ENCODE data around the gene NAP1L4. TPM values are rescaled to one million over a fixed set of nuclear protein-coding genes. Genes with fewer than 3 reads are reported as not detected.
A peak's percentile ranks its signal among the peaks of the same experiment; 100 is the strongest.

The NAP1L4 gene
- total and polyA plus RNA-seq, 7 experiments from 2014 or later, result 134 to 356 (median 292) TPM

GRCh38 chr11:2945031-2945756, 46.9 kb downstream of the NAP1L4 start:
- ChIA-PET POLR2A (interaction anchor here (0.7 to 0.9 kb wide), 2 partner anchors 13 to 91 kb away, joined by 3 read pairs; no protein-coding TSS in a partner anchor), CTCF (interaction anchor here (0.9 kb wide), 1 partner anchor 57 kb away, joined by 3 read pairs; no protein-coding TSS in a partner anchor)
- peaks cover 9 to 26% (median 16%) of the 10 kb centered on the region in 5 donors for H3K36me3 Mint-ChIP-seq
- H3K9me3 ChIP-seq (ENCODE audit: control insufficient read depth in 2 of 3, low read length in 3 of 3), result no peaks in the 10 kb centered on the region
- peaks cover 27 to 66% (median 59%) of the 10 kb centered on the region in 7 donors for H3K4me1 Mint-ChIP-seq
- H3K27me3 Mint-ChIP-seq, result no peaks in the 10 kb centered on the region
- no peaks in the 10 kb centered on the region for H3K9me3 Mint-ChIP-seq
- peaks cover 0 to 17% of the 10 kb centered on the region in 2 donors for H3K4me1 ChIP-seq (ENCODE audit: control insufficient read depth in 2 of 2, insufficient read depth in 2 of 2, low read length in 2 of 2)
- H3K27ac ChIP-seq (ENCODE audit: low read depth, low read length), result peak overlapping the region; percentile 41
- peaks cover 0 to 29% (median 21%) of the 10 kb centered on the region in 3 experiments for H3K36me3 ChIP-seq (ENCODE audit: control insufficient read depth in 2 of 3, insufficient read depth in 3 of 3, low read length in 3 of 3)
- ATAC-seq (peak; percentile 52), DNase-seq (peak in 7 of 9 donors; percentile 33 to 65 (median 48))
- H3K4me3 Mint-ChIP-seq, result peak overlapping the region; percentile 25 to 76 (median 56)
- no peak overlapping the region for H3K4me3 ChIP-seq (ENCODE audit: low read length)
- H3K27me3 ChIP-seq (ENCODE audit: control insufficient read depth in 2 of 2, insufficient read depth in 2 of 2, low read length in 2 of 2), result no peaks in the 10 kb centered on the region
- intact Hi-C loops (cut with micrococcal nuclease), result loop anchor here (2.0 to 5.0 kb wide), 3 partner anchors 43 to 413 kb away; a partner anchor contains a TSS
- H3K27ac Mint-ChIP-seq, result peak overlapping the region; percentile 0 to 86 (median 80)

- Histone ChIP-seq H3K27me3 (ENCODE audit: control insufficient read depth in 2 of 2, insufficient read depth in 2 of 2, low read length in 2 of 2) (no peaks in the 10 kb centered on the region), H3K4me1 (ENCODE audit: control insufficient read depth in 2 of 2, insufficient read depth in 2 of 2, low read length in 2 of 2) (peaks cover 0 to 17% of the 10 kb centered on the region in 2 donors), H3K9me3 (ENCODE audit: control insufficient read depth in 2 of 3, low read length in 3 of 3) (no peaks in the 10 kb centered on the region), H3K36me3 (ENCODE audit: control insufficient read depth in 2 of 3, insufficient read depth in 3 of 3, low read length in 3 of 3) (peaks cover 0 to 23% (median 18%) of the 10 kb centered on the region in 3 experiments), H3K27ac (ENCODE audit: low read depth, low read length) (no peak overlapping the region), H3K4me3 (ENCODE audit: low read length) (no peak overlapping the region)
- ChIA-PET POLR2A (interaction anchor here (0.7 to 1.0 kb wide), 2 partner anchors 9 to 91 kb away, joined by 3 read pairs; no protein-coding TSS in a partner anchor), CTCF (no interaction called here)
- peaks cover 0 to 4% (median 3%) of the 10 kb centered on the region in 11 donors for H3K9me3 Mint-ChIP-seq
- intact Hi-C loops (cut with micrococcal nuclease), result loop anchor here in 1 of 2 donors (2.0 kb wide), 1 partner anchor 44 kb away; no protein-coding TSS in a partner anchor
- H3K27ac Mint-ChIP-seq, result peak overlapping the region in 8 of 9 donors; percentile 0 to 86 (median 77)
- no peak for DNase-seq
- H3K27me3 Mint-ChIP-seq, result no peaks in the 10 kb centered on the region
- no peak for ATAC-seq
- H3K36me3 Mint-ChIP-seq, result peaks cover 6 to 20% (median 13%) of the 10 kb centered on the region in 5 donors
- peak overlapping the region in 4 of 10 donors; percentile 40 to 76 (median 66) for H3K4me3 Mint-ChIP-seq
- peaks cover 29 to 68% (median 62%) of the 10 kb centered on the region in 7 donors for H3K4me1 Mint-ChIP-seq
Observed at GRCh38 chr11:2944530-2944929, 47.6 kb downstream of the NAP1L4 start.

GRCh38 chr11:2943711-2944118, 48.4 kb downstream of the NAP1L4 start:
- peaks cover 28 to 64% (median 55%) of the 10 kb centered on the region in 7 donors for H3K4me1 Mint-ChIP-seq
- peaks cover 0 to 11% (median 6%) of the 10 kb centered on the region in 11 donors for H3K9me3 Mint-ChIP-seq
- Histone ChIP-seq H3K27me3 (ENCODE audit: control insufficient read depth in 2 of 2, insufficient read depth in 2 of 2, low read length in 2 of 2) (no peaks in the 10 kb centered on the region), H3K9me3 (ENCODE audit: control insufficient read depth in 2 of 3, low read length in 3 of 3) (peaks cover 0 to 3% (median 2%) of the 10 kb centered on the region in 3 experiments), H3K4me3 (ENCODE audit: low read length) (no peak overlapping the region), H3K27ac (ENCODE audit: low read depth, low read length) (no peak overlapping the region), H3K36me3 (ENCODE audit: control insufficient read depth in 2 of 3, insufficient read depth in 3 of 3, low read length in 3 of 3) (peaks cover 0 to 15% (median 12%) of the 10 kb centered on the region in 3 experiments), H3K4me1 (ENCODE audit: control insufficient read depth in 2 of 2, insufficient read depth in 2 of 2, low read length in 2 of 2) (peaks cover 0 to 17% of the 10 kb centered on the region in 2 donors)
- peaks cover under 1 to 20% (median 11%) of the 10 kb centered on the region in 5 donors for H3K36me3 Mint-ChIP-seq
- CTCF ChIA-PET, result interaction anchor here (1.0 to 1.3 kb wide), 4 partner anchors 30 to 413 kb away, joined by 3 to 4 read pairs (median 3); no protein-coding TSS in a partner anchor
- peak overlapping the region in 7 of 9 donors; percentile 5 to 83 (median 62) for H3K27ac Mint-ChIP-seq
- peak overlapping the region in 2 of 10 donors; percentile 2 to 17 for H3K4me3 Mint-ChIP-seq
- ATAC-seq (no peak), DNase-seq (peak in 2 of 9 donors; percentile 32 to 48)
- POLR2A ChIA-PET, result interaction anchor here (1.0 kb wide), 1 partner anchor 10 kb away, joined by 3 read pairs; no protein-coding TSS in a partner anchor
- H3K27me3 Mint-ChIP-seq, result no peaks in the 10 kb centered on the region
- intact Hi-C loops (cut with micrococcal nuclease), result loop anchor here in 1 of 2 donors (2.0 kb wide), 1 partner anchor 45 kb away; no protein-coding TSS in a partner anchor

GRCh38 chr11:2942872-2943710, 49.0 kb downstream of the NAP1L4 start:
- Mint-ChIP-seq H3K27ac (peak overlapping the region in 5 of 9 donors; percentile 18 to 83 (median 73)), H3K36me3 (peaks cover 3 to 26% (median 8%) of the 10 kb centered on the region in 5 donors), H3K4me1 (peaks cover 28 to 60% (median 51%) of the 10 kb centered on the region in 7 donors), H3K4me3 (peak overlapping the region in 1 of 10 donors; percentile 13), H3K27me3 (no peaks in the 10 kb centered on the region), H3K9me3 (peaks cover 0 to 17% (median 12%) of the 10 kb centered on the region in 11 donors)
- ATAC-seq, result no peak
- peaks cover 0 to 8% (median 5%) of the 10 kb centered on the region in 3 experiments for H3K9me3 ChIP-seq (ENCODE audit: control insufficient read depth in 2 of 3, low read length in 3 of 3)
- no peak overlapping the region for H3K27ac ChIP-seq (ENCODE audit: low read depth, low read length)
- H3K4me3 ChIP-seq (ENCODE audit: low read length), result no peak overlapping the region
- H3K36me3 ChIP-seq (ENCODE audit: control insufficient read depth in 2 of 3, insufficient read depth in 3 of 3, low read length in 3 of 3), result peaks cover 0 to 8% (median 8%) of the 10 kb centered on the region in 3 experiments
- DNase-seq, result peak in 1 of 9 donors; percentile 14
- peaks cover 0 to 17% of the 10 kb centered on the region in 2 donors for H3K4me1 ChIP-seq (ENCODE audit: control insufficient read depth in 2 of 2, insufficient read depth in 2 of 2, low read length in 2 of 2)
- CTCF ChIA-PET, result interaction anchor here (0.6 to 1.3 kb wide), 5 partner anchors 21 to 413 kb away, joined by 3 to 4 read pairs (median 3); no protein-coding TSS in a partner anchor
- POLR2A ChIA-PET, result interaction anchor here (0.8 to 1.2 kb wide), 2 partner anchors 14 kb away, joined by 3 read pairs; partner anchors contain the start of gene PHLDA2
- intact Hi-C loops (cut with micrococcal nuclease), result no loop called here
- H3K27me3 ChIP-seq (ENCODE audit: control insufficient read depth in 2 of 2, insufficient read depth in 2 of 2, low read length in 2 of 2), result no peaks in the 10 kb centered on the region

GRCh38 chr11:2942447-2942846, 49.7 kb downstream of the NAP1L4 start:
- peaks cover 0 to 17% of the 10 kb centered on the region in 2 donors for H3K4me1 ChIP-seq (ENCODE audit: control insufficient read depth in 2 of 2, insufficient read depth in 2 of 2, low read length in 2 of 2)
- H3K9me3 ChIP-seq (ENCODE audit: control insufficient read depth in 2 of 3, low read length in 3 of 3), result peaks cover 6 to 14% (median 10%) of the 10 kb centered on the region in 3 experiments
- Mint-ChIP-seq H3K4me3 (no peak overlapping the region), H3K4me1 (peaks cover 28 to 53% (median 46%) of the 10 kb centered on the region in 7 donors), H3K27me3 (no peaks in the 10 kb centered on the region), H3K27ac (peak overlapping the region in 6 of 9 donors; percentile 19 to 67 (median 34)), H3K9me3 (peaks cover 4 to 24% (median 18%) of the 10 kb centered on the region in 11 donors), H3K36me3 (peaks cover 3 to 32% (median 14%) of the 10 kb centered on the region in 5 donors)
- CTCF ChIA-PET, result interaction anchor here (0.6 to 1.3 kb wide), 2 partner anchors 21 to 79 kb away, joined by 4 read pairs; no protein-coding TSS in a partner anchor
- intact Hi-C loops (cut with micrococcal nuclease), result no loop called here
- no peaks in the 10 kb centered on the region for H3K27me3 ChIP-seq (ENCODE audit: control insufficient read depth in 2 of 2, insufficient read depth in 2 of 2, low read length in 2 of 2)
- no peak overlapping the region for H3K4me3 ChIP-seq (ENCODE audit: low read length)
- no peak for ATAC-seq
- no peak for DNase-seq
- H3K27ac ChIP-seq (ENCODE audit: low read depth, low read length), result no peak overlapping the region
- POLR2A ChIA-PET, result interaction anchor here (0.8 to 1.2 kb wide), 2 partner anchors 13 to 14 kb away, joined by 3 read pairs; partner anchors contain the start of gene PHLDA2
- H3K36me3 ChIP-seq (ENCODE audit: control insufficient read depth in 2 of 3, insufficient read depth in 3 of 3, low read length in 3 of 3), result peaks cover 0 to 2% (median 2%) of the 10 kb centered on the region in 3 experiments

Data from naive thymus-derived CD4-positive, alpha-beta T cell (primary cell).